ELF-1 (cell line): ENCODE data around the gene NPM3.
A peak's percentile ranks its signal among the peaks of the same experiment; 100 is the strongest.

Source experiments
- DNase-seq: peaks from one replicate; pipeline ENCODE4 v3.0.0-alpha.2; 2016; ENCODE audit warnings: low read depth, low spot score

Gene NPM3

DNA sequence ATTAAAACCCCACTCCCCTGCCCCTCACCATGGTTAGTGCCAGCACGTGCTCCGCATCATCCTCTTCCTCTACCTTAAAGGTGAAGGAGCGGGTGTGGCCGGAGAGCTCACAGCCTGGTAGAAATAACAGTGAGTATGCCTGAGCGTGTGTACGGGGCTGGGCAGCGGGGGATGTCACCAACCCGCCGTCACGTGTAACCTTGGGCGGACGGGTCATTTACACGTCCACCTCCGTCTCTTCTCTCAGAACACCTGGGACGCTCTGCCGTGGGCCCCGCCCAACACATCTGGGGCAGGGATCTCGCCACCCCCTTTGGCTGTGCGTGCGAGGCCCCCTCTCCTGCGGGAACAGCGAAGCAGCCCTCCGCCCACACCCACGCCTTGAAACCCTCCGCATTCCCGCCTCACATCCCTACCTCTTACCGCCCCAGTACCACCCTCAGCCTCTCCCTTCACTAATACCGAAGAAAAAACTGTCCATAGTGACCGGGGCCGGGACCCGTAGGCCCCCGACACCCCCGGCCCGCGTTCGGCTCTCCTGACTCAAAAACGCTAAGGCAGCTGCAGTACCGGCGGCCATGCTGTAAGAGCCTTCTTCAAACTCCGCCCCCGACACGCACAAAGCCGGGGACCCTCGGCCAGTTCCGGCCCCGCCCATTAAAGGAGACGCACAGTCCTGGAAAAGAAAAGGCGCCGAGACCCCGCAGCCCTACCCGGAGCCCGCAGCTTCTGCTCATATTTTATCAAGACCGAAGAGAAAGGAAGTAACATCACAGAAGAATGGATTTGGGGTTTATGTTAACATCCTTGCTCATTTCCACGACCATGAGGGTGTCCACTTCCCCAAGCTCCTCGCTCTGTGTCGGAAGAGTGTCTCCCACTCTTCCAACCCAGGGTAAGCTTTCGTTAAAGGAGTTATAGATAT is at the start of gene NPM3:
Gene NPM3, minus strand, starts transcription at position 636 of the 925 bp plus-strand sequence. Its CDS starts 56 bp downstream, at position 580.
- peak; percentile 86 for DNase-seq

- DNase-seq, result no peak
Measured at GRCh38 chr10:101832325-101832771, 49.1 kb upstream of the NPM3 start.

DNA sequence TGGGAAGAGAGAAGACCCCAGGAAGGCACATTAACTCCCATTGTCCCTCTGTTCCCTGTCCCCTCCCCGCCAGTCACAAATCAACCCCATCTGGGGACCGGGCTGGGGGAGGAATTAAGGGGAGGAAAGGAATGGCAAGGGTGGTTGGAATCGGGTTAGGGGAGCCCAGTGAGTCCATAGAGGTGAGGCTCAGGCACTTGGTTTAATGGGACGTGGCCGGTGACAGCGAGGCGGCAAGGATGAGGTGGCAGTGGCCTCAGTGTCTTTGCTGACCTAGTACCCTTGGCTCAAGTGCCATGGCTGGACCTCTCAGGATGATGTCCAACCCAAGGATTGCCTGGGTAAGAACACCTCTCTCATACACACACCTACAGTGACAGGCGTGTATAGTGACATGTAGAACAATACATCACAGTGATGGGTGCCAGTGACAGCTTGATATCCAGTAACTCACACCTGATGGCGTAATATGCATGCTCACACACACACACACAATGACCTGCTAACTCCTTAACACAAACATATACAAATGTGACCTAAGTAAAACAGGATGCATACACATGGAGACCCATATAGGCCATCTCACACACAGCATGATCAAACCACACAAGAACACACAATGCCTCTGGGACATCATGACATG is 48.0 kb upstream of the NPM3 start:
- no peak for DNase-seq

DNA sequence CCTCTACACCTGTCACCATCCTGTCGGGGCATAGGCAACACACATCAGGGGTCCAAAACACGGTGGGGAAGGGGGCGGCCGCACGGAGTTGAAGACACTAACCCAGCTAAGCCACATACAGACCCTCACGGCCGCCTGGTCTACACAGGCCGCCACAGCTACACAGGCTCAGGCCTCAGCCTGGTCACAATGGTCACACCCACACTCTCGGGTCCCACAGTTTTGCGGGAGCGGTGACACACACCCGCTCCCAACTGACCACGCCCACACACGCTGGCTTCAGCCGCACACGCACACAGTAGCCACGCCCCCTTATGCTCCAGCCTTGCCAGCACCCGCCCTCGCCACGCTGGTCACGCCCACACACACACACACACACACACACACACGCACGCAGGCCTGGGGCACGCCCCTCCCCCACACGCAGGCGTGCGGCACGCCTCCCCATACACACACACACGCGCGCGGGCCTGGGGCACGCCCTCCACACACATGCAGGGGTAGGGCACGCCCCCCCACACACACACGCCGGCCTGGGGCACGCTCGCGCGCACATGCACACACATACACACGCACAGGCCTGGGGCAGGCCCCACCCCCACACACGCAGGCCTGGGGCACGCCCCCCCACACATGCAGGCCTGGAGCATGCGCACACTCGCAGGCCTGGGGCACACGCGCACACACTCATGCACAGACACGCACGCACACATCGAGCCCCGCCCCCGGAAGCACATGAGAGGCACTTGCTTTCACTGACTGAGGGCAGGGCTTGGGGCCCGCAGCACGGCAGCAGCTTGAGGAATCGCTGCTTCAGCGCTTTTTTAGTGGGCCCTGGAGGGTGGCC is 47.3 kb upstream of the NPM3 start:
- DNase-seq, result peak; percentile 86

DNA sequence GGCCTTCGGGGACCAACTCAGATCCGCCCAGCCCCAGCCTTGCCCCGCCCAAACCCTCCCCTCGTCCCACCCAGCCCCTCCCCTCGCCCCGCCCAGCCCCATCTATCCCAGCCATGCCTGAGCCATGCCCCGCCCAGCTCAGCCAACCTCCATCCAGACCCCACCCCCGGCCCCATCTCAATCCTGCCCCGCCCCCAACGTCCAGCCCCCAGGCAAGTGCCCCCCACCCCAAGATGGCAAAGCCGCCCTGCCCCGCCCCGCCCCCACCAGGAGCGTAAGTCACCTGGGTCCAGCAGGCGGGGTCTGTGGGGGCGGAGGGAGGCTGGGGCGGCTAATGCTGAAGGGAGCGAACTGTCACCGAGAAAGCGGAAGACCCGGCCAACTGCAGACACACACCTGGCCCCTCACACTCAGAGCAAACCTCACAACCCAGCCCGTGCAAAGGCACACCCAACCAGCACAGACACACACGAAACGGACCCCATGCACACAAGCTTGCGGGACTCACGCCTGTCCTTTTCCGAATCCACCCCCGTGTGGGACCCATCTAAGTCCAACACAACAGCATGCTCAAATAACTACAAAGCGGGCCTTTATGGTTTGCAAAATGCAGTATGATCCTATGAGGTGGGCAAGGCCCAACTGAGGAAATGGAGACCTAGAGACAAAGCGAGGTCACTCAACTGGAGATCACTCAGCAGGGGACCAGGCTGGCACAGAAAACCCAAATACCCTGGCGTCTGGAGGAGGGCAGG is 46.5 kb upstream of the NPM3 start:
- peak; percentile 64 for DNase-seq

DNA sequence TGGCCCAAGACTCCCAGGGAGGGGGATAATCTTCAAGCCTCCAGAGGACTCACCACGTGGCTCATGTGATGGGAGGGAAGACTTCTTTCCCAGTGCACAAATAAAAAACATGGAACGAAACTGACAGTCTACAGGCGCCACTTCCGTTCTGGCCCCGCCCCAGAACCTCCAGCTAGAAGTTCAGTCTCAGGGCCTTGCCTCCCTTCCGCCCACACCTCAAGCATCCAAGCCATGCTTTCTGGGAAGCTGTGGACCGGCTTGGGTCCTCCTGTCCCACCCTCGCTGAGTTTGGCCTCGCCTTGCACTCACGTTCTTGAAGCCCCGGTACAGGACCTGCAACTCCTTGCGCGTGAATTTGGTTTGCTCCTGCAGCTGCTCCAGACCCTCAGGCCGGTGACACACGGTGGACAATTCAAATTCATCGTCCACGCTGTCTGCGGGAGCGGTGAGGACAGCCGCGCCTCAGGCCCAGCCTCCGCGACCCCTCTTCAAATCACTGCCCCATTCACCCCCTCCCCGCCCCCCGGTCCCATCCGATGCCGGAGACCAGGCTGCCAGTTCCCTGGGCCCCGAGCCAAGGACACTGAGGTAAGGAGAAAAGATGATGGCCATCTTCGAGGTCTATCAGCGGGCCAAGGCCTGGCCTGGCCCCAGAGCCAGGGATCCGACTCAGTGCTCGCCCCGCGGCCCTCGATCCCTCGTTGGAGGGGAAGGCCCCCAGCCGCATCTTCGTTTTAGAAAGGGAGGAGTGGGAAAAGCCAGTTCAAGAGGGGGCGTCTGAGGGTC is 45.7 kb upstream of the NPM3 start:
- DNase-seq, result no peak

DNA sequence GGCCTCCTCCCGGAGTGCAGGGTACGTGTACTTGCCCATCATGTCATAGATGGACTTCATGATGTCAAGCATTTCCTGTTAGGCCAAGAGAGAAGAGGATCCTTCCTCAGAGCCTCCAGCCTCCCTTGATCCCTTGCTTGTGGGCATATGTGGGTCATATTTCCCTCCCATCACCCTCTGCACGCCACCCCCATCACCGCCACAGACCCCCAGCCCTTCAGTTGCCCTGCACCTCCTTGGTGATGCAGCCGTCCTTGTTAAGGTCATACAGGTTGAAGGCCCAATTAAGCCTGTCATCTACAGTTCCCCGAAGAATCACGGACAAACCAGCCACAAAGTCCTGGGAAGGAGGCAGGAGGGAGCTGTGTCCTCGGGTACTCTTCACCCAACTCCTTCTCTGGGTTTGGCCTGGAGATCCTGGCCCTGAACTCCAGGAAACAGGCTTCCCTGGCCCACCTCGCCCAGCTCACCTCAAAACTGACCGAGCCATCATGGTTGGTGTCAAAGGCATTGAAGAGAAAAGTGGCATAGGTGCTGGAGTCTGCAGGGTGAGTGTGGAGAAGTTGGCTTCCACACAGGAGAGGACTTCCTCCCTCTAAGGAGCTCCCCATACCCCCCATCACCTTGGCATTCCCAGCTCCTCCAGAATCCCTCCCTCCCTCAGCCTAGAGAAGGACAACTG is 44.8 kb upstream of the NPM3 start:
- DNase-seq, result no peak

- no peak for DNase-seq
Measured at GRCh38 chr10:101826852-101827434, 43.7 kb upstream of the NPM3 start.

DNA sequence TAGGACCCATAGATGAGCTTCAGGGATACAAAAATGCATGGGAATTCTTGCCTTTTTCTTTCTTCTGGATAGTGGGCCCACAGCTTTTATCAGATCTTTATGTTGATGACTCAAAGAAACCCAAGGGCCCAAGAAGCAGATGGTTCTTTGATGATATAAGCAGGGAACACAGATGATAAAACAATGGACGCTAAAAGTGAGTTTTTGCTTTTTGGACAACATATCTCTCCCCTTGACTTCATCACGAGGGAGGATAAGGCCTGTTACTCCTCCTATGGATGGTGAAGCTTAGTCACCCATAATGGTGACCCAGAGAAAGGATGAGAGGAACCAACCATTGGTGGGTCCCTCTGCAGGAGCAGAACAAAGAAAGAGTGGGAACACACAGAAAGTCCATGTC is 41.5 kb upstream of the NPM3 start:
- no peak for DNase-seq

GRCh38 chr10:101818872-101819633 is 35.8 kb upstream of the NPM3 start:
- DNase-seq, result no peak

- peak; percentile 100 for DNase-seq
Measured at GRCh38 chr10:101818119-101818871, 35.0 kb upstream of the NPM3 start, which contains the start of gene OGA. TSS of gene OGA (minus strand) at chr10:101818444. CDS start at chr10:101818022, 422 bp downstream.

DNA sequence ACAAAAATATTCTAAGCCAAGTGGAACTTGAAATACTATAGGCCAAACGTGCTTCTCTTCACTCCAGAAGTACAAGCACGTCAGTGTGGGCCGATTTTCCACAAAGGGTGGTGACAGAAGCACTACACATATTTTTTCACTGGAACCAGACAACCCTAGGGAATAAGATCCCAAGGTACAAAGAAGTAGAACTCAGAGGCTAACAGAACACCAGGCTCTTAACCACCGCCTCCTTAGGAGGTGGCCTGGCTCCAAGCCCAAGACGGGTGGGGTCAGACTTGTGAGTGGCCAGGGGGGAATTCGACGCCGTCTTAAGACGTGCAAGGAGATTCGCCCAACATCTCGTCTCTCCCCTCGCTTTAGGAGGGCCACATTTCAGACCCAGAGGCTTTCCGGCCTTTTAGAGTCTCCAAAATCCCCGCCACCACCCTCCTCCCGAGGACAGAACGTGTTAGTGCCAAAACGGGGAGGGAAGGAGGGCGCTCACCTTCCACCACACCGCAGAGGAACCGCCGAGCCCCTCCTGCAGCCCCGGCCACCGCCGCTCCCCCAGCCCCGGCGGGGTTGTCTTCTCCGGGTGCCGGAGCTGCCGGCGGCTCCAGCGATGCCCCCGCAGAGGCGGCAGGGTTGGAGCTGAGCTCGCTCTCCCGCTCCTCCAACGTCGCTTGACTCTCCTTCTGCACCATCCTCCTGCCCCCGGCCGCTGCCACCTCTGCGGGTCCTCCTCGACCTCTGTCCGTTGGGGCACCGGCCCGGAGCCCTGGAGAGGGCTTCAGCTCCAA is 34.3 kb upstream of the NPM3 start:
- peak; percentile 76 for DNase-seq

DNA sequence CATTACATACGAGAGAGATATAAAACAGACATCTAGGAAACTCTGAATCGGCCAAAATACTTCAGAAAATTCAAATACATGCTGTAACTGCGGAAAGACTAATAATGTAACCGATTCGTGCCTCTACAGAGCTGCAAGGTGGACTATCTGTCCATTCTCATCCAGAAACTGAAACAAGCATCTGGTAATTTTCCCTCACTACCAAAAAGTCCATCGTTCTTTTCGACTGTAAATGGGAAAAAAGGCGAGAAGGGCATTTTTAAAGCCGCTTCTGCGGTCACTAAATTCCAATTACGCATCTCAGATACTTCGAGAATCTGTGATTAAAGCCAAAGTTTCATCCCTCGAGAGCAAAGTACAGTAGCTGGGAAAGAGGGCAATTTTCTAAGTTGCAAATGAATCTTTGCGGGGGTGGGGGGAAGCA is 33.7 kb upstream of the NPM3 start:
- DNase-seq, result no peak

DNA sequence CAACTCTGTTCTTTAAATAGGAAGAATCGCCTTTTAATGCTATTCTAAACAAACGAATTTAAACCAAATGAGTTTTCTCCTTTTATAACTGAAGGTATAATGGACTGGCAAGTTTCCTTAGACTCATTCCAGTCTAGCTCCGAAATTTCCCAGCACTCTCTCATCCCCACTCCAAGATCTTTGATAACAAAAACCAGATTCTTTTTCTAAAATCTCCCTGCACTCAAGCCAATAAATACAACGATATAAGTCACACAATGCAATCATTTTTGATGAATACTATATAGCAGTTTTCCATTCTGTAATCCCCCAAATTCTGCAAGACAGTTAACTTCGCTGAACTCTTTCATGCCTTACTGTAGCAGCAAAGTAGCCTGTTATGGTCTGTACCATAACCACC is 33.1 kb upstream of the NPM3 start:
- DNase-seq, result no peak

DNA sequence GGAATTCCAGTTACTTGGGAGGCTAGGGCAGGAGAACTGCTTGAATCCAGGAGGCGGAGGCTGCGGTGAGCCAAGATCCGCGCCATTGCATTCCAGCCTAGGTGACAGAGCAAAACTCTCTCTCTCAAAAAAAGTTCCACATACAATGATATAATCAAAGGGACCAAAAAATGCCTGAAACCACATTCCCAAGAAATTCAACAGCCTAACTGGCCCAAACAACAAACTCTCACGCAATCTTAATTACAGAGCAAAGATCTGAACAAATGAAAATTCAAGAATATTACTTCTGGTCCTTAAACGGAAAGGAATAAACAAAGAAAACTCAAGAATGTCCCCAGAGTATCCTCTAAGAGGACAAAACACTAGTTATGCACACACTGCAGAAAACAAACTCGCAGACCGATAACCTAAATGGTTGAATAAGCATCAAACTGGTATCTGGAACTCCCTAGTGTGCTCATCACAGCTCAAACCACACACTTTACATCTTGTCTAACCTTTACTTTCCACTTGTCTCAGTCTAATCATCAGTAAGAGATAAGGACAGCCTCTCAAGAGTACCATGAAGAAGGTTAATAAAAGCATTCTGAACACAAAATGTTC is 31.3 kb upstream of the NPM3 start:
- peak; percentile 33 for DNase-seq

DNA sequence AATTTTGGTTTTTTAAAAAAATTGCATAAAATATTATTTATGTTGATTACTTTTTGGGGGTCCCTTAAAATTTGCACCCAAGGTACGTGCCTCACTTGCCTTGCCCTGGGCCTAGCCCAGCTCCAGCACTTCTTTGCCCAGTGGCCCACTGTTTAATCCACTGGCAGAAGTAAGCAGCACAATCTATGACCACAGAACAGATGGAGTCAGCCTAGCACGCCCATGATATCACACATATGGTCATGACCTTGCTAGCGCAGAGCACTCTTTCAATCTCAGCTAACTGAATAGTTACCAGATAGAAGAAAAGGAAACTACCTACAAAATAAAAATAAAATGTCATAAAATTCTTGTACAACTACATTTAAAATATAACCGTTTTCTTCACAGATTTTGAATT is 29.4 kb upstream of the NPM3 start:
- DNase-seq, result no peak

GRCh38 chr10:101807158-101807557 is 23.9 kb upstream of the NPM3 start:
- DNase-seq, result no peak
